Neural cell (in vitro differentiated cells): Measurements from ENCODE around the gene OR4B1.

ENCODE experiments used
- EZH2 ChIP-seq: fragments of 200-600, 300-800 bp; shearing (Covaris generic), sonication (generic); IDR thresholded peaks from 2 replicates; pipeline ENCODE4 v1.6.1; 2014; ENCODE audit warnings: antibody characterized with exemption, low read length, borderline replicate concordance, mild to moderate bottlenecking; ENCODE audit not compliant: insufficient read depth, poor library complexity, severe bottlenecking
- POLR2AphosphoS5 ChIP-seq: IDR thresholded peaks from 2 replicates; pipeline ENCODE4 v1.6.1; 2012
- TAF1 ChIP-seq: IDR thresholded peaks from 2 replicates; pipeline ENCODE4 v1.6.1; 2012; ENCODE audit warnings: low read depth
- TF ChIP-seq, protein P1 (sequence below): IDR thresholded peaks from 2 replicates; pipeline ENCODE4 v1.6.1; 2012; ENCODE audit warnings: borderline replicate concordance
- TF ChIP-seq, protein P2 (sequence below): fragments of 450-650 bp; IDR thresholded peaks from 2 replicates; pipeline ENCODE4 v1.5.1; 2014; ENCODE audit warnings: antibody characterized with exemption, mild to moderate bottlenecking, moderate library complexity; ENCODE audit not compliant: poor library complexity, severe bottlenecking

DNA sequence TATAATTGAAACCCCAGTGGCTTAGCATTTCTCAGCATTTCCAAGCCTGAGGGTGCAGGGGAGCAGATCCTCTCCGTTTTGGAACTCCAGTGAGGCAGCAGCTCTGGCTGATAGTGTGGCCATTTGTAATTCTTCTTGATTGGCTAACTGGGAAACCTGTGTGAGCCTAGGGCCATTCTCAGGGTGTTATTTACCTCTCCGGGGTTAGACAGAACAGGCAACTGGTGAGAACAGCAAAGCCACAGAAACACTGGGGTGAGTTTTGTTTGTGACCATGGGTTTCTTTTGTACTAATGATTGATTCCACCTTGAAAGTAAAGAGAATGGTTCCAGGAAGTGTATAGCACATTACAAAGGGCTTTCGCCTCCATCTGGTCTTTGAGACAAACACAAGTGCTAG is 25.9 kb downstream of the OR4B1 start:
- TF ChIP-seq TAF1 (no peak), EZH2 (no peak), POLR2AphosphoS5 (no peak)
- TF ChIP-seq, protein P1, sequence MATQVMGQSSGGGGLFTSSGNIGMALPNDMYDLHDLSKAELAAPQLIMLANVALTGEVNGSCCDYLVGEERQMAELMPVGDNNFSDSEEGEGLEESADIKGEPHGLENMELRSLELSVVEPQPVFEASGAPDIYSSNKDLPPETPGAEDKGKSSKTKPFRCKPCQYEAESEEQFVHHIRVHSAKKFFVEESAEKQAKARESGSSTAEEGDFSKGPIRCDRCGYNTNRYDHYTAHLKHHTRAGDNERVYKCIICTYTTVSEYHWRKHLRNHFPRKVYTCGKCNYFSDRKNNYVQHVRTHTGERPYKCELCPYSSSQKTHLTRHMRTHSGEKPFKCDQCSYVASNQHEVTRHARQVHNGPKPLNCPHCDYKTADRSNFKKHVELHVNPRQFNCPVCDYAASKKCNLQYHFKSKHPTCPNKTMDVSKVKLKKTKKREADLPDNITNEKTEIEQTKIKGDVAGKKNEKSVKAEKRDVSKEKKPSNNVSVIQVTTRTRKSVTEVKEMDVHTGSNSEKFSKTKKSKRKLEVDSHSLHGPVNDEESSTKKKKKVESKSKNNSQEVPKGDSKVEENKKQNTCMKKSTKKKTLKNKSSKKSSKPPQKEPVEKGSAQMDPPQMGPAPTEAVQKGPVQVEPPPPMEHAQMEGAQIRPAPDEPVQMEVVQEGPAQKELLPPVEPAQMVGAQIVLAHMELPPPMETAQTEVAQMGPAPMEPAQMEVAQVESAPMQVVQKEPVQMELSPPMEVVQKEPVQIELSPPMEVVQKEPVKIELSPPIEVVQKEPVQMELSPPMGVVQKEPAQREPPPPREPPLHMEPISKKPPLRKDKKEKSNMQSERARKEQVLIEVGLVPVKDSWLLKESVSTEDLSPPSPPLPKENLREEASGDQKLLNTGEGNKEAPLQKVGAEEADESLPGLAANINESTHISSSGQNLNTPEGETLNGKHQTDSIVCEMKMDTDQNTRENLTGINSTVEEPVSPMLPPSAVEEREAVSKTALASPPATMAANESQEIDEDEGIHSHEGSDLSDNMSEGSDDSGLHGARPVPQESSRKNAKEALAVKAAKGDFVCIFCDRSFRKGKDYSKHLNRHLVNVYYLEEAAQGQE: no peak
- TF ChIP-seq, protein P2, sequence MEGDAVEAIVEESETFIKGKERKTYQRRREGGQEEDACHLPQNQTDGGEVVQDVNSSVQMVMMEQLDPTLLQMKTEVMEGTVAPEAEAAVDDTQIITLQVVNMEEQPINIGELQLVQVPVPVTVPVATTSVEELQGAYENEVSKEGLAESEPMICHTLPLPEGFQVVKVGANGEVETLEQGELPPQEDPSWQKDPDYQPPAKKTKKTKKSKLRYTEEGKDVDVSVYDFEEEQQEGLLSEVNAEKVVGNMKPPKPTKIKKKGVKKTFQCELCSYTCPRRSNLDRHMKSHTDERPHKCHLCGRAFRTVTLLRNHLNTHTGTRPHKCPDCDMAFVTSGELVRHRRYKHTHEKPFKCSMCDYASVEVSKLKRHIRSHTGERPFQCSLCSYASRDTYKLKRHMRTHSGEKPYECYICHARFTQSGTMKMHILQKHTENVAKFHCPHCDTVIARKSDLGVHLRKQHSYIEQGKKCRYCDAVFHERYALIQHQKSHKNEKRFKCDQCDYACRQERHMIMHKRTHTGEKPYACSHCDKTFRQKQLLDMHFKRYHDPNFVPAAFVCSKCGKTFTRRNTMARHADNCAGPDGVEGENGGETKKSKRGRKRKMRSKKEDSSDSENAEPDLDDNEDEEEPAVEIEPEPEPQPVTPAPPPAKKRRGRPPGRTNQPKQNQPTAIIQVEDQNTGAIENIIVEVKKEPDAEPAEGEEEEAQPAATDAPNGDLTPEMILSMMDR: no peak
